COLO668 (cell line): ENCODE results near the gene SOCS7.

Experiments
- DNase-seq: peaks from one replicate; lab custom pipeline; 2025; ENCODE audit not compliant: unreplicated experiment; lab: John Stamatoyannopoulos, UW

Gene SOCS7

GRCh38 chr17:38418693-38419507 lies 67.3 kb downstream of the SOCS7 start:
- DNase-seq: peak; percentile 6

DNA sequence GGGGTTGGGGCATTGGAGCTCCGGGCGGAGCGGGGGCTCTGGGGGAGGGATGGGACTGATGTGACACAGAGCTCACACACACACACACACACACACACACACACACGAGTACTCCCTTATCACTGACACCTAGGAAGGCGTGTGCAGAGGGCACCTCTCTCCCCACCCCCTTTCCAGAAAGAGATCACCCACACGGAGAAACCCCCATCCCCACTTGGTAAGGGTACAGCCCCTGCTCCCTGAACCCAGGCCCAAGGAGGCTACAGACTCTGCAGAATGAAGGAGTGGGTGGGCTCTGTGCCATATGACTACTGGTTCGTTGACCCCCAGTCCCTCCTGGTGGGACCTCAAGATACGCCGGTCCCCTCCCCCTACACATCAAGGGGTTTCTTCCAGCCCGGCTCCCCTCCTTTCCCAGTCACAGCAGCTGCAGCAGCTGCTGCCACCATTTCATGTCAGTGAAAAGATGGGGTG lies 67.9 kb downstream of the SOCS7 start:
- no peak for DNase-seq

- DNase-seq: no peak
Observed at GRCh38 chr17:38420518-38420917, 68.9 kb downstream of the SOCS7 start.

DNA sequence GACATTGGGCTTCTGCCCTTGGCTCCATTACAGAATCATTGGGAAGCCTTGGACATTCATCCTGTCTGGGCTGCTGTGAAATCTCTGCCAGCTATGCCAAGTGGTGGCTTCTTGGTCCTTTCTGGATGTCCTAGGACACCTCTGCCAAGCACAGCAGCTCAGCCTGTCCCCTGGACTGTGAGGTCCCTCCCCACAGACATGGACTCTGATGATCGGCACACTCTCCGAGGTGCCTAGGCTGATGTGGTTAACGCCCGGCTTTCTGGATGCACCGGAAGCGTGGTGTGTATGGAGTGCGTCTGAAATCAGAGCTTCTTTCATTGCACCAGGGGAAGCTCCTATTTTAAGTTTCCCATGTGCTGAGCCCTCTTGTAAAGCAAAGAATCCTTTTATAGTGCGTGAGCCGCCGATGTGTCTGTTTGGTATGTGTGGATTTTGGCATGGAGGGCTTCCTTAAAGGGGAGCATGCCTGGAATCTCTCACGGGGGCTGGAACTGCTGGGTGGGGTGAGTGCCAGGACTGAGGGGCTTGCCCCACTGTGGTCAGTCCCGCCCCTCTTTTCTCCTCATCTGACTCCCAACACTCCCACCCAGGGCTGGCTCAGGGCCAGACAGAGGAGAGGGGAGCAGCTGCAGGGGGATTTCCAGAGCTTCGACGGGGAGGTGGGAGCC lies 69.7 kb downstream of the SOCS7 start:
- peak; percentile 5 for DNase-seq

DNA sequence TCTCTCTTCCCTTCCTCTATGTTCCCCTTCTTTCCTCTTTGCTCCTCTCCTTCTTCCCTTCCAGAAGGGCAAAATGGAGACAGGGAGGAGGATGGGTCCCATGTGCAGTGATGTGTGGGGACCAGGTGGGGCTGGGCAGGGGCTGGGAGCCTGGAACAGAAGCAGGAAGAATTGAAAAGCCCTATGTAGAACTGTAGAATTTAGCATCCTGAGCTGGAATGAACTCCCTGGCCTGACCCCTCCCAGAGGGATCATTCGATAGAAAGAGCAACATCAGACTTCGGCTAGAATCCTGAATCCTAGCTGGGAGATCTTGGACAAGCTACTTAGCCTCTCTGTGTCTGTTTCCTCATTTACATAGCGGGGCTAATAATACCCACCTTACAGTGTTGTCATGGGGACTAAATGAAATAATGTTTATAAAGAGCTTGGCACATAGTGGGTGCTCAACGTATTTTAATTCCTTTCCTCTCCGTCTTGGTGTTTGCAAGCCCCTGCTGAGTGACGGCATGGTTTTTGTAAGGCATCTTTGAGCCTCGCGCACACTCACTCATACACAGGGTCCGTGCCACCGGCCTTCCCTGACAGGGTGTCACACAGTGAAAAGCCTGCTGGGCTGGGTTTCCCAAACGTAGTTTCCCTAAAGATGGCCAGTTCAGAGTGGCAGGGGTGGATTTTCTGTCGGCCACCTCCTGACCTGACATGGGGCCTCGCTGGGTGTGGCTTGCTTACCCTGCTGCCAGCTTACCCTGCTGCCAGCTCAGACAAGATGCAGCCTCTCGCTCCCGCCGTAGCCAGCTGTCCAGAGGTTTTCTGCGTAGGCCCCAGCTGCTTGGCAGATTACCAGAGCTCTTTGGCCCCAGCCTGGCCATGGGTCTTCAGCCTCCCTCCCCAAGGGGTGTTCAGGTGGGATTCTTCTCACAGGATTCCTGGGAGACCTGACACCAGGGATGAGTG lies 70.5 kb downstream of the SOCS7 start:
- DNase-seq: peak; percentile 14

DNA sequence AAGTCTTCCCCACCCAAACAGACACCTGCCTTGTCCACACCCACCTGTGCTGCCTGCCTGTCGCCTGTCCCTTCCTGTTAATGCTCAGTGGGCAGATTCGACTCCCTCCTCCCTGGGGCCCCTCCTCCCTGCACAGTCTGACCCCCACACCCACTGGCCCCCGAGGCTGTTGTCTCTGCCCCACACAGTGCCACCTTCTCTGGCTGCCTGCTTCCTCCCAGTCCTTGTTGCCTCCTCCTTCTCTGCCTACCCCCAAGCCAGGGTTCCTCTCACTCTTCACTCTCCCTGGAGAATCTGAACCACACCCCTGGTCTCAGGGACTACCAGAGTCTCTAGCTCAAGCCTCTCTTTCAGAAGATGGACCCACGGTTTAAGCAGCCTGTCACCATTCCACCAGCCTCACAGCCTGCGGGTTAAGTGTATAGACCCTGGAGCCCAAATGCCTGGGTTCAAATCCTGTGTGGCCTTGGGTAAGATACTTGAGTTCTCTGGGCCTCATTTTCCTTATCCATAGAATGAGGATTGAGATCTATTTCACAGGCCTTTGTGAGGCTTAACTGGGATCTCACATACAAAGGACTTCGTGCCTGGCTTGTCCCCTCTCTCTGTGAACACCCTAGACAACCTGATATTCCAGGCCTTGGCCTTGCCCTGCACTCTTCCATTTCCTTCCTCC lies 72.8 kb downstream of the SOCS7 start:
- DNase-seq: no peak

DNA sequence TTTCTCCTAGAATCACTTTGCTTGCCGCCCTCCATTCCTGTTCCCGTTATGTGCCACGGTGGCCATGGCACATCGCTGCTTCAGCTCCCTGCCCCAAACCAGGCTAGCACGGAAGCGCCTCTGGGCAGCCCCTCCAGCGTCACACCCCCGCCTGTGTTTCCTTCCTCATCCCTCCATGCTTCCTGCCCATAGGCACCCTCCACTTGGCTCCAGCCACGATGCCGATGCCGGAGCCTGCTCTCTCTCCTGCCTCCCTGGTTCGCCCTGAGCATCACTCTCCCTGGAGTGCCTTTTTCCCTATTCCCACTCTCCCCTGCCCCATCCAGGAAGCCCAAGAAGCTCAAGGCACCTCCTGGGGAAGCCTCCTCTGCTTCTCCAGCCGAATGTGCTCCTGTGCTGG lies 73.4 kb downstream of the SOCS7 start:
- DNase-seq: no peak

- DNase-seq: no peak
Observed at GRCh38 chr17:38425744-38426143, 74.1 kb downstream of the SOCS7 start.

DNA sequence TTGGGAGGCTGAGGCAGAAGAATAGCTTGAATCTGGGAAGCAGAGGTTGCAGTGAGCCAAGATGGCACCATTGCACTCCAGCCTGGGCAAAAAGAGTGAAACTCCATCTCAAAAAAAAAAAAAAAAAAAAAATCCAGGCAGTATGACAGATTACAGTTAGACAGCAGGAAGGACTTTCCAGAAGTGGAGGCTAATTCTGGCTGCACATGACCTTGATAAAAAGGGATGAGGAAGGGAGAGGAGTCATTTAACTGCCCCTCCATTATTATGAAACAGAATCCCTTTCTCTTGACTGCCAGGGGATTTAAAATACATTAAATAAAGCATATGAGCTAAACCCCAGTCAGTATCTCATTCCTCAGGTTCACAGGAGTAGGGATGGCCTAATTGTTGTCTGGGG lies 74.8 kb downstream of the SOCS7 start:
- no peak for DNase-seq

DNA sequence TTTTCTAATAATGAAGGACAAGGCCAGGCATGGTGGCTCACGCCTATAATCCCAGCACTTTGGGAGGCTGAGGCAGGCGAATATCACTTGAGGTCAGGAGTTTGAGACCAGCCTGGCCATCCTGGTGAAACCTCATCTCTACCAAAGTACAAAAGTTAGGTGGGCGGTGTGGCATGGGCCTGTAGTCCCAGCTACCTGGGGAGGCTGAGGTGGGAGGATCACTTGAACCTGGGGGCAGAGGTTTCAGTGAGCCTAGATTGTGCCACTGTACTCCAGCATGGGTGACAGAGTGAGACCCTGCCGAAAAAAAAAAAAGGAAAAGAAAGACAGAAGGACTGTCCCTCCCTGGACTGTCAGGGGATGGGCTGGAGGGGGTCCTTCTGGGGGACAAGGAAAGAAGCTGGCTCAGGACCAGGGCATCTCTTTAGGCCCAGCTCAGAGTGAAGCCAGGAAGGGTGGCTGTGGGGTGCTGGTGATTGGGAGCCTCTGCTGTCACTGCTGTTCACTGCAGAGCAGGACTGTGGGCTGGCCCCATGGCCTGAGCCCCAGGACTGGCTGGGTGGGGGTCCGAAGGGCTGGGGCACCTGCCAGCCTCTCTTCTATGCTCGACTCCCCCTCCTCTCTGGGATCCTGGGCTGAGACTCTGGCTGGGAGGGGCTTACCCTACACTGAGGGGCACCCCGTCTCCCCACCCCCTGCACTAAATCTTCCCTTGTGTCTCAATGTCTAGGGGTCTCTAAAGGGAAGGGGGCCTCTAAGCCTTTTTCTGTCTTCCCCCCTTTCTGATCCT lies 75.7 kb downstream of the SOCS7 start:
- no peak for DNase-seq

DNA sequence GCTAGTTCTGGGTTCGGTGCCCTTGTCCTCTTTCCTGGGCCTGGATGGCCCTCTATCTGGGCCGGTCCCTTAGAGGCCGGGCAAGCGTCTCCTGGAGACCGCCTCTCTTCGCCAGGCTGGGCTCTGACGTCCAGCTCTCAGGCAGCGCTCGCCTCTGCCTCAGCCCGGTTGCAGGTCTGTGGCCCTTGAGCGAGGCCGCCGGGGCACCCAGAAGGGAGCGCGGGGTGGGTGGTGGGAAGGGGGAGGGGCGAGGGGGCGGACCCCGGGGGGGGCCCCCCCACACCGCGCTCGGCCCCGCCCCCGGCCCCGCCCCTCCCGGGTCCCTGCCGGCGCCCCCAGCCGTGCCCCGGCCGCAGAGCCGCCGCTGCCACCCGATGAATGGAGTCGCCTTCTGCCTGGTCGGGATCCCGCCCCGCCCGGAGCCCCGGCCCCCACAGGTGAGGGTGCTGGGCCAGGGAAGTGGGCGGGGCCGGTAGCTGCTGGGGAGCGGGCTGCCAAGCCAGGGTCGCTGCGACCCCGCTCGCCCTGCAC lies 76.5 kb downstream of the SOCS7 start, which contains the start of gene ARHGAP23:
TSS of gene ARHGAP23 (plus strand) at position 353 of the 531 bp plus-strand sequence. CDS start at position 375, 22 bp downstream.
- DNase-seq: peak; percentile 9

DNA sequence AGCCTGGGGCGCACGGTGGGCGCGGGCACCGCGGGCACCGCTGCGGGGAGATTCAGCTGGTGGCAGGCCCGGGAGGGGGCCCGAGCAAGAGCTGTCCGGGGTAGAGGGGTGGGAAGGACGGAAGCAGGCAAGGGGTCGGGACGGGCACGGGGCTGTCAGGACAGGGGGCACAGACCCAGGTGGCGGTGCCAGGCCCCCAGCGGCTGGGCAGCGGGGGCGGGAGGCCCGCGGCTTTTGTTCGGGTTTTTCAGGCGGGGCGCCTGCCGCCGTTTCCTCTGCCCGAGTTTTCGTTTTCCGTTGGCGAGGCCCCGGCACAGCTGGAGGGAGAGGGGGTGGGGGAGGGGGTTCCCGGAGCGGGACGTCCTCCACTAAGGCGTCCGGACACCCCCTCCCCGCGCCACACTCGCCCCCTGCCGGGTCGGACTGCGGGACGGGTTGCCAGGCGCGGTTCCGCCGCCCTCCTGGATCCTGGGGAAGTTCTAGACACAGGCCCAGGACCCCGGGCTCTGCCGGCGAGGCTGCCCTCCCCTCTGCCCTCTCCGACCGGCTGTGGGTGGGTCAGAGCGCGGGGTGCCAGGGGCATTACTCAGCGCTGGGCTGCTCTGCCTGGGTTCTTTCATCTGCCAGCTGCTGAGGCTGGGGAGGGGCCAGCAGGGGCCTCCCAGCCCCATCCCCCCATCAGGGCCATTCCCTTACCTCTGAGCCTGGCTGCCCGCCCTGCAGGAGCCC lies 77.2 kb downstream of the SOCS7 start:
- DNase-seq: no peak

DNA sequence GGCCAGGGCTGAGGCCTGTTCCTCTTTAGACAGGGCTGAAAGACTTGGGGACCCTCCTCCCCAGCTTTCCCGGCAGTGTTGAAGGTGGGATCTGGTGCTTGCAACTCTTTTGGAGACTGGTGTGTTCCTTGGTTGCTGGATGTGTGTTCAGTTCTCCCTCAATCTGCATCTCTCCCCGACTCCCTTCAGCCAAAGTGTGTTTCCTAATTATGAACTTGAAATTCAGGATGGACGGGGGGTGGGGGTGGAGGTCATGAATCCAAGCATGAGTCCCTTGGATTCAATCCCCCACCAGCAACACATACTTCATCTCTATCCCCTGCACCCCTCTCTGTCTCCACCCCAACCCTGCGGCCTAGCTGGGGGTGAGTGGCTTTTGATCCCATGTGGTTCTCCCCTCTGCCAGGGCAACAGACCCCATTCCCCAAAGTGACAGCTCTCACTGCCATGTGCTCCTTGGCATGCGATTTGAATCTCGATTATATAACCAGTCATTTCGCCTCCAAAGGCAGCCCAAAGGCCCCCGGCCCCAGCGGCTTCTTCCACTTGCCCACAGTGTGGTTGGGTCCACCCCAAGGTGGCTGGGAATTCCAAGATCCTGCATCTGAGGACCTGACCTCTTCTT lies 77.9 kb downstream of the SOCS7 start:
- DNase-seq: no peak

DNA sequence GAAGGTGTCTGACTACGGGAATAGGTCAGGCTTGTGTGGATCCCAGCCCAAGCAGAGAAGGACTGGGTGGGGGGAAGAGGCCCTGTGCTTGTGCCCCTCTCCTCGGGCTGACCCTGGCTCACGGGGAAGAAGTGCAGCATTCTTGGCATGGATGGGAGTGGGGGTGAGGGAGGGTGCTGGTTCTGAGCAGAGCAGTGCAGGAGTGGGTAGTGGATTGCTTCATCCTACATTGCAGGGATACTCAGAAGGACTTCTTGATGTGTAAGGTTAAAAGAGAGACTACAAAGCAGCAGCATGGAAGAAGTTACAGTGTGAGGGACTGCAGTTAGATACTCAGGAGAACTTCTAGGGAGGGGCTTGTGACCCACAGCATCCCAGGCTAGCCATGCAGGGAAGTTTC lies 78.7 kb downstream of the SOCS7 start:
- no peak for DNase-seq

- no peak for DNase-seq
Observed at GRCh38 chr17:38430822-38431221, 79.2 kb downstream of the SOCS7 start.

- DNase-seq: no peak
Observed at GRCh38 chr17:38431346-38432145, 79.9 kb downstream of the SOCS7 start.

DNA sequence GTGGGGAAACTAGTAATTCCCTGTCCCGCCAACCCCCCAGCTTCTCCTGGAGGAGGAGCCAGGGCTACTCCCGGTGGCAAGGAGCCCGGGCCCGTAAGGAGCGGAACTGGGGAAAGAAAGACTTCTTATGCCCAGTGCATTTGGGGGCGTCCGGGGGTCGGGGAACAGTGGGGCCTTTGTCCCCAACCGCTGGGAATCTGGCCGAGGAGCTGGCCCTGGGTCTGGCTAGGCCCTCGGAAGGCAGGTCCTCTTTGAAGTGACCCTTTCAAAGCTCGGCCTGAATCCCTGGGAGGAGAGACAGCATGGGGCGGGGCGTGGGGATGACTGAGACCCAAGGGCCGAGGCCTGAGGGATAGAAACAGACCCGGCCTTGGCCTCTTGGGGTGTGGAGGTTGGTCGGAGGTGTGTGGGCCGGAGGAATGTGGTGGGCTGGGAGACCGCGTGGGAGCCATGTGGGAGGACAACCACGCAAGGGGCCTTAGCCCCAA lies 82.6 kb downstream of the SOCS7 start:
- DNase-seq: no peak
